ENCODE results near the gene ZNF804A. TPM values are rescaled to one million over a fixed set of nuclear protein-coding genes. Genes with fewer than 3 reads are reported as not detected.

Gene ZNF804A
- total and polyA plus RNA-seq, 9 donors, result 0.07 to 0.28 (median 0.18) TPM; not detected in 3

- no peak overlapping the region for H3K27ac ChIP-seq
- TF ChIP-seq POLR2A (IDR thresholded peaks at IDR 0.05), result no peak
- TF ChIP-seq EP300 (IDR thresholded peaks at IDR 0.05), result no peak
- TF ChIP-seq CTCF (IDR thresholded peaks at IDR 0.05), result no peak
- no peak overlapping the region for H3K4me3 ChIP-seq
- DNase-seq, result no peak
- H3K9me3 ChIP-seq, result no peaks in the 10 kb centered on the region
- no peaks in the 10 kb centered on the region for H3K36me3 ChIP-seq
- intact Hi-C loops (cut with DNase I), result no loop called here
- WGBS, 3 donors, result 64 to 87% (median 76%) methylated on average over 2 of the region's 2 CpGs
- H3K27me3 ChIP-seq, result no peaks in the 10 kb centered on the region
- H3K4me1 ChIP-seq (ENCODE audit: insufficient read depth), result no peaks in the 10 kb centered on the region
Observed at GRCh38 chr2:184769023-184769422, 170.7 kb downstream of the ZNF804A start.

- H3K9me3 ChIP-seq, result no peaks in the 10 kb centered on the region
- no peak for DNase-seq
- intact Hi-C loops (cut with DNase I), result no loop called here
Observed at GRCh38 chr2:184769686-184770085, 171.4 kb downstream of the ZNF804A start.

GRCh38 chr2:184779777-184780176 is 181.4 kb downstream of the ZNF804A start:
- no peak for DNase-seq
- WGBS, 3 donors, result 92 to 96% (median 95%) methylated on average over 2 of the region's 2 CpGs
- H3K27me3 ChIP-seq, result no peaks in the 10 kb centered on the region
- no peak overlapping the region for H3K4me3 ChIP-seq
- no peaks in the 10 kb centered on the region for H3K9me3 ChIP-seq
- H3K27ac ChIP-seq, result no peak overlapping the region
- no peak for TF ChIP-seq POLR2A (IDR thresholded peaks at IDR 0.05)
- TF ChIP-seq CTCF (IDR thresholded peaks at IDR 0.05), result no peak
- TF ChIP-seq EP300 (IDR thresholded peaks at IDR 0.05), result no peak
- H3K4me1 ChIP-seq (ENCODE audit: insufficient read depth), result no peaks in the 10 kb centered on the region
- no peaks in the 10 kb centered on the region for H3K36me3 ChIP-seq
- intact Hi-C loops (cut with DNase I), result no loop called here

More at GRCh38 chr2:184769686-184770085, 171.4 kb downstream of the ZNF804A start:
- H3K36me3 ChIP-seq, result no peaks in the 10 kb centered on the region
- no peak overlapping the region for H3K27ac ChIP-seq
- WGBS, 3 donors, result 15 to 23% (median 18%) methylated on average over 1 of the region's 1 CpG
- no peak overlapping the region for H3K4me3 ChIP-seq
- no peaks in the 10 kb centered on the region for H3K4me1 ChIP-seq (ENCODE audit: insufficient read depth)
- TF ChIP-seq CTCF (IDR thresholded peaks at IDR 0.05), result no peak
- no peaks in the 10 kb centered on the region for H3K27me3 ChIP-seq

GRCh38 chr2:184780384-184780783 is 182.1 kb downstream of the ZNF804A start:
- DNase-seq, result no peak

More at GRCh38 chr2:184780384-184780783, 182.1 kb downstream of the ZNF804A start:
- 11 to 36% (median 18%) methylated on average over 1 of the region's 1 CpG for WGBS, 3 donors
- no peaks in the 10 kb centered on the region for H3K4me1 ChIP-seq (ENCODE audit: insufficient read depth)
- H3K4me3 ChIP-seq, result no peak overlapping the region
- H3K27ac ChIP-seq, result no peak overlapping the region
- intact Hi-C loops (cut with DNase I), result no loop called here
- no peaks in the 10 kb centered on the region for H3K9me3 ChIP-seq
- H3K27me3 ChIP-seq, result no peaks in the 10 kb centered on the region
- no peak for TF ChIP-seq EP300 (IDR thresholded peaks at IDR 0.05)
- TF ChIP-seq CTCF (IDR thresholded peaks at IDR 0.05), result no peak
- no peak for TF ChIP-seq POLR2A (IDR thresholded peaks at IDR 0.05)
- no peaks in the 10 kb centered on the region for H3K36me3 ChIP-seq
